CD4-positive, alpha-beta T cell treated with Interleukin-6 for 4 hours (primary cell): ENCODE data around the gene FAM120C.

Source experiments
- DNase-seq: peaks from one replicate; pipeline ENCODE4 v3.0.0-alpha.2; 2020; ENCODE audit warnings: mixed read lengths

FAM120C gene

DNA sequence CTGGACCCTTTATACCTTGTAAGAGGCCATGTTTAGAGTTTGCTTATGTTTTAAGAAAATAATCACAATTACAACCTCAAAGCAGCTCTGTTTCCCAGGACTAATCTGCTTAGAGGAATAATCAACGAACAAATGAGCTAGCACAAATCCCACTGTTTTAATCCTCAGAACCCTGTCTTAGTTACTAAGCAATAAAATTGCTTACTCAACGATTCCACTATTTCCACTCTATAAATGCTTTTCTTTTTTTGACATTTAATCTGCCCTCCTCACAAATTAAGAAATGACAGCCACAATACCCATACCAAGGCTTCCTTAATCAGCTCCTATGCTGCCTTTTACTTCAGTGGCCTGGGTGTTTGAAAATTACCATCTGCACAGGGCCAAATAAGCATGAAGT is 48.8 kb downstream of the FAM120C start:
- no peak for DNase-seq

DNA sequence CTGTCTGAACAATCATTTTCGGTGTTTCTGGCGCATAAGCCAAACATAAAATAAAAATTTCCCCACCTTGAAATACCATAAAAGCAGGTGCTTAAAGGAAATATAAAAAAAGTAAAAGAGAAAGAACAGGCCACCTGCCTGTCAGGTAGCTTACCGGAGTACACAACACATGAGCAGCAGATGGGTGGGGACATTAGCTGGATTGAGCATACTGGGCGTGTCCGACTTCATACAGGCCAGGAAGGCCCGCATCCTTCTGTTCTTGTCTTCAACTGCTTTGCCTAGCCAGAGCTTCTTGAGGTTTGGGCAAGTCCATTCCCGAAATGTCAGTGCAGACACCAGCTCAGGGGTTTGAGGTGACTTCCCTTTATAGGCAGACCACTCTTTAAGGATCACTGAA is 66.7 kb downstream of the FAM120C start:
- DNase-seq = no peak

DNA sequence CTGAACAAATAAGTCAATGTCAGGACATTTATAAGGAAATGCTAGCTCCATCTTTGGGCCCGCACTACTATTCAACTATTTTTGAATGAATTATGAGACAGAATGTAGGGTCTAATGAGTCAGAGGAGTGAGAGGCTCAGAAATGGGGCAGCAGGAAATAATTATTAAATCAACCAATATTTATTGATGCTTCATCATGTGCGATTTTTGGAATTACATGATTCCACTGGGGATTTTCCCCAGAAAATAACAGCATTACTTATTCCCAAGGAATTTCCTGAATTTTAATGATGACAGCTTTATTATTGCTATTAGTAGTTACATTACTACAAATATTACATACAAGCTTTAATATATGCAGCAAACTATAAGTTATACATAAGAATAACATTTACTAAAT is 89.5 kb downstream of the FAM120C start:
- no peak for DNase-seq

DNA sequence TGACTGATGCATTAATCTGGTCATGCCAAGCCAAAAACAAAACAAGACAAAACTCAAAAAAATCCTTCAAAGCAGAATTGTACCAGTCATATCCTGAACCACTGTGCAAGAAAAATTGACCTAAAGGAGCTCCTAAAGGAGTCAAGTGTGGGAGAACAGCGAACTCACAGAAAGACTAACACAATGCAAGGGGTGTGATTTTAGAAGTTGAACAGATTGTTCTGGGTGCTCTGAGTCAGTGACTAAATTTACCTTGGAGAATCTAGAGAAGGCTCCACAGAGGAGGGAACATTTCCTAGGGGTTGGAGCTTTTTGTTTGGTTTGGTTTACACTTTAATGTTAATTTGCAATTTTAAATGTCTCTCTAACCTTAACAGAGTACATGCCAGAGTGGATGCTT is 89.9 kb downstream of the FAM120C start:
- no peak for DNase-seq

DNA sequence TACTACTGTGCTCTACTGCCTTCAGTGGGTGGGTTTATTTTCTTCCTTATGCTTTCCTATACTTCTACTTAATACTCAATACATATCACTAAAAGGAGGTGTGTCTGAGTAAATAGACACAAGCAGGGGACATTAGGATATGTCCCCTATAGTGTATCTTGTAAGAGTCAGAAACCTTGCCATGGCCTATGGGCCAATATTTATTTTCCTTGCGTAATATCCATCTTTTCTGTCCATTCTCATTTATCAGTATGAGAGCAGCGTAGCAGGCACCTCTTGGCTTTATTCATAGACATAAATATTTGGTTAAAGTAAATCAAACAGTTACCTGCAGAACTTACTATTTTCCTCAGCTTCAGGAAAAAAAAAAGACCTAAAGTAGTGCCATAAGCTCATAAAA is 92.2 kb downstream of the FAM120C start:
- no peak for DNase-seq

DNA sequence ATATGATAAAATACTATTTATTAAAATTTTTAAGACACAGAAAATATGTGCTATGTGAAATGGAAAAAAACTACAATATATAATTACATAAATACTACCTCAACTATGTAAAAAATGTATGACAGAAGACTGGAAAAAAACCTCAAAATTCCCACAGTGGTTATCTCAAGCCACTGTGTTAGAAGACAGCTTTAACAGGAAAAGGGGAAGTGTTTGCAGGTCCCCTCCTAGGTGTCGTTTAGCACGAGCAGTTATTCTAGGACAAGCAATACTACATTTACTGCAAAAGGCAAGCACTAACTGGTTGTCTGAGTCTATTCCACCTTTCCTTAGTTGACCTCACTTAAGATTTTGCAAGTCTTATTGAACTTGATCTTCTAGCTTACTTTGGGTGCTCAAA is 93.9 kb downstream of the FAM120C start:
- no peak for DNase-seq

DNA sequence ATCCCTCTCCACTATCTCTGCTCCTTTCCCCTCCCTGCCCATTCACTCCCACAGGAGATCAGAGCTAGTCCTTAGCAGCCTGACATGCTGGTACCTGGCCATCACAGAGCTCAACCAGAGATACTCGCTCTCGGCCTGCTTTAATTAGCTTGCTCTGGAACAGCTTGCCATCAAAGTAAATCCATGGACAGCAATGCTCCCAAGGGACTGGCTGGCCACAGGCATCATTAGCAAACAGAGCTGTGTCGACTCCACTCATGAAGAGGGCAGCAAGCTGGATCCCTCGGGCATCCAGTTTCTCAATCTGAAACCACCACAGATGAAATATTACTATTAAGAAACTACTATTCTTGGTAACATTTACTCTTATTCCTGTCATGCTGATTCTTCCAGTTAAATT is 95.4 kb downstream of the FAM120C start:
- DNase-seq = no peak

DNA sequence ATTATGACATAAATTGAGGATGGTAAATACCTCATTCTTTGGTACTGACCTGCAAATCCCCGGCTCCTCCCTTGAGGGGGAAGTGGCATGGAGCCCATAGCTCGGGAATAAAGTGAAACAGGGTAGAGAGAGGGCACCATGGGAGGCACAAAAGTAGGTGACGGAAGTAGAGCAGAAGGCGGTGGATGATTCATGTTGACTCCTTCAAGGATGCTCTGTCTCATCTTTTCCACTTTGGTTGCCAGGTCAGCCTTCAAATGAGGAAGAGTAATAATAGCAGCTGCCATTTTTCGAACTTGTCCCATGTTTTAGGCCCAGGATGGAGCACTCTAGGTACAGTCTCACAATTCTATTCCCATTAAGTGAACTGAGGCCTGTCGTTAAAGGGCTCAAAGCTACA is 97.4 kb downstream of the FAM120C start:
- DNase-seq = no peak

DNA sequence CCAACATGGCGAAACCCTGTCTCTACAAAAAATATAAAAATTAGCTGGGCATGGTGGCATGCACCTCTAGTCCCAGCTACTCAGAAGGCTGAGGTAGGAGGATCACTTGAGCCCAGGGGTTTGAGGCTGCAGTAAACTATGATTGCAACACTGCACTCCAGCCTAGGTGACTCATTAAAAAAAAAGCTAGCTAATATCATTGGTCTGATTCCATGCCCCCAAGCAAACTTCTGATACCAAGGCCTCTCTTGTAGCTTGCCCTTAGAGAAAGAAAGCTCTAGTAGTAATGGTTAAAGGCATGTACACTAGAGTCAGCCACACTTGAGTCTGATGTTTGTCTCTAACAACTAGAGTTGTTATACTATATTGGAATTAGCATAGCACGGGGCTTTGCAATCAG is 106.2 kb downstream of the FAM120C start:
- DNase-seq = no peak

DNA sequence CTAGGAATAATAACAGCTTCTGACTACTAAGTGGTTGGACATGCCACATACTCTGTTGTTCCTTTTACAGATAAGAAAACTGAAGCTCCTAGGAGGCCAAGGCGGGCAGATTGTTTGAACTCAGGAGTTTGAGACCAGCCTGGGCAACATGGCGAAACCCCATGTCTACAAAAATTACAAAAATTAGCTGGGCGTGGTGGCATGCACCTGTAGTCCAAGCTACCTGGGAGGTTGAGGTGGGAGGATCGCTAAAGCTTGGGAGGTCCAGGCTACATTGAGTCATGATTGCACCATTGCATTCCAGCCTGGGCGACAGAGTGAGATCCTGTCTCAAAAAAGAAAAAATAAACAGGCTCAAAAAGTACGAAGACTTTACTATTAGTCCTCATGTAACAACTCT is 108.2 kb downstream of the FAM120C start:
- DNase-seq = no peak

DNA sequence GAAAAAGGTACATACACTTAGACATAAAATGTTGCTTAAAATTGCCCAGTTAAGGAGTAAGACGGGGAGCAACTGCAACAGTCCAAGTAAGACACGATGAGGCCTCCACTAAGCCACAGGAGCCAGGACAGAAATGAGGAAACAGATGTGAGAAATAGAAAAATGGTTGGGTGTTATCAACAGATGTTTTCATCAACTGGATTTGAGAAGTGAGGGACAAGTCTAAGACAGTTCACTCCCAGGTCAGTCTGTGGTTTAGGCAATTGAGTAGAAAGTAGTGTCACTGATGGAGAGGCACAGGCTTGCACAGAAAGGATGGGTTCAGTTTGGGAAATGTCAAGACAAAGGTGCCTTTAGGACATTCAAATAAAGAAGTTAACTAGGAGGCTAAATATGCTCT is 115.3 kb downstream of the FAM120C start:
- no peak for DNase-seq

DNA sequence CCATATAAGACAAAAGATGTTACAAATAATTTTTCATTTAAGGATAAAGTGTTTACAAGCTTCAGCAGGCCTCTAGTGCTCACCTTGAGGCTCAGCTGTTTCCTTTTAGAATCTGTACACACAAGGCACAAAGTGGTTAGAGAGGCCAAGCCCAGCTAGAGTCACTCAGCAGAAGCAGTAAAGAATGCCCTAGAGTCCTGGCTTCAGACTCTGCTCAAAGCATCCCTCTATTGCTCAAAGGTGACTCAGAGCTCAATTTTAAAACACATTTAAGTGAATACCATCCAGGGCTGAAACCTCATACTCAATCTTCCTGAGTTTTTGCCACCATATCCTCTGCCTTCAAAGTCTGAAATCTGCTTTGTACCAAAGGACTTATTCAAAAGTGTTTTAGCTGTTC is 116.2 kb downstream of the FAM120C start:
- DNase-seq = no peak

DNA sequence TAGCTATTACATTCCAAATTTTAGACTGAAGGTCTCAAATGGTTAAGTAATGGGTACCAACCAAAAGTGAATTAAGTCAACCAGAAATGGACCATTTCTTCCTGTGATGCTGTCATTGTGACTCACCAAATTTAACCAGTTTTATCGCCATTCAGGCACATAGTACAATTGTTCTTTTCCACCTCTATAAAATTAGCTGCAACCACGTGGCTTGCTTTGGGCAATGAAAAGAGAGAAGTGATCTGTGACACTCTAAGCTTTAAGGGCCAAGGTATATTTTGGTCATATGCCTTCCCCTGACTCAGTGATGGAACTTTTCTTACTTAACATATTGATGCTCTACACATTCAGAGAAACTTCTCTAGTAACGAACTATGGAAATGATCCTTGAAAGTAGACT is 118.5 kb downstream of the FAM120C start:
- no peak for DNase-seq

DNA sequence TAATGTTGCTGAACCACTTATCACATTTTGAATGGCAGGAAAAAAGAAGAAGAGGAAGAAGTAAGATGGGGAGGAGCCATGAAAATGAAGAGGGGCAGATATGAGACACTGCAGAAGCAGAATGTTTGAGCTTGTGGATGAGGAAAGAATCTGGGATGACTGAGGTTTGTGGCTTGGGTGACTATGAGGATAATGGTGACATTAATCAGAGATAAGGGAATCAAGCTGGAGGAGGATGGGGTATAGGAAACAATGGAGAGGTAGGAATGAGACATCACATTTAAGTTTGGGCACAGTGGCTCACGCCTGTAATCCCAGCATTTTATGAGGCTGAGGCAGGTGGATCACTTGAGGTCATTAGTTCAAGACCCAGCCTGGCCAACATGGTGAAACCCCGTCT is 119.7 kb downstream of the FAM120C start:
- DNase-seq = no peak

DNA sequence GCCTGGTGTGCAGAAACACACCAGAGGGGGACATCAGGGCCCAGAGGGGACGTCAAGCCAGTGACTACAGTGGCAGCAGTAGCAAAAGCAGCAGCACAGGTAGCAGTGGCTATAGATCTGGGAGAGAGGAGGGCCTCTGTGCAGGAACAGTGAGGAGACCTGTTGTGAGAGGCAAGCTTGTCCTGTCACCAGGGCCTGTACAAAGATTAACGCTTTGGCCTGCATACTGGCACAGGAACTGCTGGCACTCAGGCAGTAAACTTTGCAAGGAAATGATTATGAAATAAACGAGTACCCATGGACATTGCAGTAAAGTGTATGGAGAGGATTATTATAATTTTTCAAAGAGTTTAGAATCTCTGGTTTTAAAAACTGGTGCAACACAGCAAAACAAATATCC is 133.3 kb downstream of the FAM120C start:
- no peak for DNase-seq

DNA sequence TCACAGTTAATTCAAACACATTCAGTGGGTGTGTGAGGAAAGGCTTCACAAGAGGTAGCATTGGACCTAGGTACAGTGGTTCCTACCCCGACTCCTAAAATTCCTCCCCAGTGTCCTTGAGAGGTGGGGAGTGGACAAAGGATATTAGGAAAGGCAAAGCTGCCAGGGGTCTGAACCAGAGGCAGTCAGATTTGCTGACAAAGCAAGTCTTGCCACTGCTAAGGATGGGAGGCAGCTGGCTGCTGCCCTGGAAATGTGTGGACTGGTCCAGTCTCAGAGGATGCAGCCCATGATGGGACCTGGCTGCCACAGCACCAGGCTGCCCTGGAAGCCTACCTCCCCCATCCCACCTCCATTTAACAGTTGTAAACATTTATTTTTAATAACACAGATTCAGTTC is 134.6 kb downstream of the FAM120C start:
- no peak for DNase-seq

DNA sequence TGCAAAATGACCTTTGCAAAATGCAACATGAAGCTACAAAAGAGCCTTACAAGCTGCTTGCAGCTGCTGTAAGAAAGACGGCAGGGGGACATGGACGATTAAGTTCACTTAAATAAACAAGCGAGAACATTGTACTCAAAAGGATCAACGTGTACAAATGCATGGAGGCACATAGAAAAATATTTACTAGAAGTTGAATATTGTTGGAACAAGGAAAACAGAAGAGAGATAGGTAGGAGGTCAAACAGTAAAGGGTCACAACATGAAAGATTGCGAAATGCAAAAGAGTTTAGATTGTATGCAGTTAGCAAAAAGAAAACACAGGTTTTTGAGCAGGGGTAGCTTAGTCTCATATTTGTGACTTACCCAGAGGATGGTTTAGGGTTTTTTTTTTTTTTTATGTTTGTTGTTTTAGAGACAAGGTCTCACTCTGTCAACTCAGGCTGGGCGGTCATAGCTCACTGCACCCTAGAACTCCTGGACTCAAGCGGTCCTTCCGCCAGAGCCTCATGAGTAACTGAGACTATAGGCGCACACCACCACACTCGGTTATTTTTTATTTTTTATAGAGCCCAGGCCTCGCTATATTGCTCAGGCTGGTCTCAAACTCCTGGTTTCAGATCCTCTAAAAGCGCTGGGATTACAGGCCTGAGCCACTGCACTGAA is 137.4 kb downstream of the FAM120C start:
- DNase-seq = no peak

DNA sequence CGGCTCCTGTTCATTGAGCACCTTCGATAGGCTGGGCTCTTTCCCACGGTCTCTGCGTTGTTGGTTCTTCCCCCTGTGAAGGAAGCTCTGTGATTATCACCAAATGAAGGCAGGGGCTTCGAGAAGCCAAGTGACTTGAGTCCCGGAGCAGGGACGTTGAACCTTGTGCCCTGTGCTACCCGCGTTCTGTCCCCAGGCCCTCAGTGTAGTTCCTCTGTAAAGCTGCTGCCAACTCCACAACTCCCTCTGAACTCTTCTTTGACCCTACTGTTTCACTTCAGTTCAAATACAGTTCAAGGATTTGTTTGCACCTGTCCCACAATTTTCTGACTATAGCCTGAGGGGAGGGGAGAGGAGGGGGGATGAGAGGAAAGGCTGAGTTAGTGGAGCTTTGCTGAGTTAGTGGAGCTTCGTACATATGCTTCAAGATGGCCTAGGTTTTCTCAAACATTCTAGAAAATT is 138.1 kb downstream of the FAM120C start:
- no peak for DNase-seq

DNA sequence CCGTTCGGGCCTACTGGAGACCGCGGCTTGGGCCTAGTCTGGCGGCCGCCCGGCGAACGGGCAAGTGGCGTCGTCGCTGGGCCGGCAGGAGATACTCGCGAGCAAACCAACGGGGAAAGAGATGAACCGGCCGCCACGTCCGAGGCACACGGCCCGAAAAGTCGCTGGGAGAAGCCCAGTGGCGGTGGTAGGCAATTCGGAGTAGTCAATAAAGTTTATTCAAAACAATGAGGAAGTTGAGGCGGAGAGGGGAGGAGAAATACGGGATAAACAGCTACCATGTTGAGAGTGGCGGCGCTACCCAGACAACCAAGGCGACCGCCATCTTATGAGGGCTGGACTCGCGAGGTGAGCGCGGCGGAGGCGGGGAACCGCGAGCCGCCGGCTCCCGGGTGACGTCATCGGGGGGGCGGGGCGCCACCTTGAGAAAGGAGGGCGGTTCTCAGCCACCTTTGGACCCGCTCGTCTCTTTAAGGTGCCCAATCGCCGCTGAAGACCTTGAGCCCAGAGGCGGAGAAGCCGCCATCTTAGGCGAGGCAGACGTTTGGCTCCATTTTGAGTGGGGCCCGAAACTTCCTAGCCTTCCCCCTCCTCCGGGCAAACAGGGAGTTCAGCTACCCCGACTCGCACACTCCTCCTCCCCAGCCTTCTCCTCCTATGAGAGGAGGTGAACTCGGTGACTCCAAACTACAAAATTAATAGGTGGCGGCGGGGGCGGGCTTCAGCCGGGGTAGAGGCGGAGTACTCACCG is 138.8 kb downstream of the FAM120C start, which contains the start of gene PHF8:
PHF8 (minus strand) TSS at position 348 of the 751 bp plus-strand sequence. CDS start 1,745 bp downstream, outside the sequence.
- peak; percentile 95 for DNase-seq

DNA sequence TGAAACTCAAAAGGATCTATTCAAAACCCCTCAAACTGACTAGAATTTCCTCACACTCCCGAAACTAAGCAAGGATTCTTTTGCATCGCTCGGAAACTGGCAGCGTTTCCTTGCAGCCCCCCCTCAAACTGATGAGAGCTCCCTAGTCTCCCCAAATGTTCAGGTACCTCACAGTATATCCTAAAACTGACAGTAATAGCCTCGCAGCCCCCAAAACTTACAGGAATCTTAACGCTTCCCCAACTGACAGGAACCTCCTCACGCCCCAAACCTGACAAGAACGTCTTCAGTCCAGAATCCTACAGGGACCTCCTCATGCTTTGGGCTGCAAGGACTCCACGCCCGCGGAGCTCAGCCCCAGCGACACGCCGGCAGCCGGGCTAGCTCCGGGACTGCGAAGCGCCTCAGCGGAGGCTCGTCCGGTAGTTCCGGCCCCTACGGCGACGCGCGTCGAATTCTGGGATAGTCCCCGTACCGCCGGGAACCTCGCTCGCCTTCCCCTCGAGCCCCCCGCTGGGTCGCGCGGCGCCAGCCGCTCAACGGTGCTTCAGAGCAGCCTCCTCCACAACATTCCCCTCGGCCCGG is 139.4 kb downstream of the FAM120C start:
- peak; percentile 44 for DNase-seq

DNA sequence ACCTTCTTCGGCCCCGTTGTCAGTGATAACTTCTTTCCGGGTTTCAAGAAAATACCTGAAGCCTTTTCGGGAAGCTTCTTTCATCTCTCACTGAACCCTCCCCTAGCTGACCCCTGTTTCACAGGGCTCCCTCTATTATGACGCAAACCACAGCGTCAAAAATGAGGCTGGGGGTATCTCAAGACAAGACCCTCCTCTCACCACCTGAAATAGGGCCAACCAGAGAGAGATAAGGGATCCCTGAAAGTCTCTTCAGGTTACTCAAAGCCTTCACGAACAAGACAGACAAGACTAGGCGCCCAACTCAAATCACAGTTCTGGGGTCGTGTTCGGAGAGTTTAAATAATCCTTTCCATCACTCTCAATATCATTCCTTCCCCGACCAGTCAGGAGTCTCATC is 140.0 kb downstream of the FAM120C start:
- no peak for DNase-seq

DNA sequence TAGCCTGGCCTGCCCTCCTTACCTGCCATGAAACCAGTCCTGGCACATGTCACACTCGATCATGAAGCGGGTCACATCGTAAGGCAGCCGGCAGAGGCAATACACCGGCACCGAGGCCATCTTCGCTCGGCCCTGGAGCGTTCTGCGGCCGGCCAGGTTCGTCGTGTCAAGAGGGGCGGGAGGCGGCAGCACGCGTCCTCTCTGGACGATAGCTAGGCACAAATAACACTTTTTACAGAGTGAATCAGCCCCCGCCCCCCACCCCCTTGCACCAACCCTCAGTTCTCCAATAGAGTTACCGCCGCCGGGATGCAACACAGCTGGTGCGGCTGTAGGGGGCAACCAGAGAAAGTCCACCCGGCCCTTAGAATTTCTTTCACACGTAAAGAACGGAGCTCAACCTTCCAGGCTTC is 140.4 kb downstream of the FAM120C start:
- DNase-seq = peak; percentile 50

DNA sequence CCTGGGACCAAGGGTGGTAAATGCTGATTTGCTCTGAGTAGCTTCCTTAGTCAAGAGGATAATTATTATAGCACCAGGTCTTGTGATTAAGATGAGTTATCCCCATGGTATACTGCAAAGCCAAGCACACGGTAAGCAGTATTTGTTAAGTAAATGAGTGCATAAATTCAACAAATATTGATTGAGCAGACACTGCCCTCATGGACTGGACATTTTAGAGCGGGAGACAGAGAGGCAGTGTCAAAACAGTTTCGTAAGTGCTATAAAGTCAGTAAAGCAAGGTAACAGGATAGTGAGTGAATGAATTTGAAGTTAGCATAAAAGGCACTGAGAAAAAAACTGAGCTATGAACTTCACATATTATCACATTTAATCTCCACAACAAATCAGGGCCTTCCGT is 152.7 kb downstream of the FAM120C start:
- no peak for DNase-seq

DNA sequence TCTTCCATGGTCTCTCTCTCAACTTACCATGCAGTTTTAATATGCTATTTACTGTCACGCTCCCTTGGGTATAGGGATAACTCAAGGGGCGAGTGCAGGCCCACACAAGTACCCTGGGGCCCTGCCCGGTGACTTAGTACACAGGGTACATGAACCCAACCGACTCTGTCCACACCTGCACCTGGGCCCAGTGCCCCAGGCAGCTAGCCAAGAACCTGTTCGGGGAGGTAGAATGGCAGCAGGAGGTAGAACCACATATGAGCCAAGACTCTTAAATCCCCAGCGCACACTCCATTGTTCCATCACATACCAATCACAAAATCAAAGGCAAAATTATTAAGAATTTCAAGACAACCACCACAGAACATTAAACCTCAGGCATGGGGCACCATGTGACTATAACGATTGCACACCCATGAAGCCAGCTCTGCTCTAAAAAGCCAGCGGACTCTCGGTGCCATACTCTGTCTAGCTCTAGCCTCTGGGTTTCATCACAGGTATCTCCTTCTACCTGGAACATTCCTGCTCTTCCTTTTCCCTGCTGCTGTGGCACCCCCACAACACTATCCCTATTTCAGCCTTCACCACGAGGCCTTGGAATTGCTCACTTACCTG is 153.4 kb downstream of the FAM120C start:
- no peak for DNase-seq
